Neuronal stem cell (in vitro differentiated cells): ENCODE measurements around the gene SETD1A.
A peak's percentile ranks its signal among the peaks of the same experiment; 100 is the strongest.

Source experiments
- DNase-seq: peaks from one replicate; pipeline ENCODE4 v3.0.0-alpha.2; 2013; ENCODE audit warnings: low spot score
- H2AFZ ChIP-seq: one replicate; pipeline ENCODE4 v1.6.1; 2013; ENCODE audit warnings: mild to moderate bottlenecking, low read length, inconsistent platforms
- H2AK5ac ChIP-seq: 2 replicates; pipeline ENCODE4 v1.6.1; 2013; ENCODE audit warnings: low read depth, mild to moderate bottlenecking, inconsistent platforms, low read length, moderate library complexity, mixed read lengths
- H2BK120ac ChIP-seq: 2 replicates; pipeline ENCODE4 v1.6.1; 2013; ENCODE audit warnings: low read depth, mild to moderate bottlenecking, inconsistent platforms, low read length, moderate library complexity, mixed read lengths
- H2BK12ac ChIP-seq: one replicate; pipeline ENCODE4 v1.6.1; 2013; ENCODE audit warnings: low read length, inconsistent platforms
- H2BK15ac ChIP-seq: 2 replicates; pipeline ENCODE4 v1.6.1; 2013; ENCODE audit warnings: mild to moderate bottlenecking, low read length, inconsistent platforms, mixed read lengths
- H2BK5ac ChIP-seq: one replicate; pipeline ENCODE4 v1.6.1; 2013; ENCODE audit warnings: inconsistent platforms, mild to moderate bottlenecking, low read length, moderate library complexity
- H3K14ac ChIP-seq: one replicate; pipeline ENCODE4 v1.6.1; 2013; ENCODE audit warnings: low read length, inconsistent platforms
- H3K18ac ChIP-seq: 2 replicates; pipeline ENCODE4 v1.6.1; 2013; ENCODE audit warnings: low read length, inconsistent platforms
- H3K23ac ChIP-seq: 2 replicates; pipeline ENCODE4 v1.6.1; 2013; ENCODE audit warnings: low read depth, mild to moderate bottlenecking, mixed read lengths, low read length, inconsistent platforms; ENCODE audit not compliant: poor library complexity
- H3K27ac ChIP-seq: replicated peaks from 3 replicates; pipeline ENCODE4 v1.5.1; 2013; ENCODE audit warnings: low read length, inconsistent platforms
- H3K27me3 ChIP-seq, 3 experiments: 2 replicates each; pipeline ENCODE4 v1.6.1; 2013; ENCODE audit warnings: low read length in 3 of 3, mild to moderate bottlenecking in 2 of 3, inconsistent platforms in 1 of 3, low read depth in 1 of 3, mixed read lengths in 1 of 3, moderate library complexity in 1 of 3; ENCODE audit not compliant: control insufficient read depth in 3 of 3, insufficient read depth in 3 of 3
- H3K36me3 ChIP-seq, 2 donors: replicated peaks in 1 of 2; 2 replicates each; pipeline ENCODE4 v1.6.1; 2013; ENCODE audit warnings: low read length in 2 of 2; ENCODE audit not compliant: control insufficient read depth in 2 of 2, insufficient read depth in 2 of 2
- H3K4ac ChIP-seq: 2 replicates; pipeline ENCODE4 v1.6.1; 2013; ENCODE audit warnings: inconsistent platforms, mild to moderate bottlenecking, low read length, moderate library complexity
- H3K4me1 ChIP-seq, 2 donors: 1 replicate in 1 of 2; 2 replicates in 1 of 2; pipeline ENCODE4 v1.6.1; 2013; ENCODE audit warnings: low read length in 2 of 2, low read depth in 1 of 2; ENCODE audit not compliant: control insufficient read depth in 2 of 2, insufficient read depth in 1 of 2
- H3K4me2 ChIP-seq: one replicate; pipeline ENCODE4 v1.6.1; 2013; ENCODE audit warnings: mild to moderate bottlenecking, low read length, inconsistent platforms; ENCODE audit not compliant: insufficient read depth, poor library complexity, severe bottlenecking
- H3K4me3 ChIP-seq, 2 donors: 2 replicates each; pipeline ENCODE4 v1.5.1; 2013; ENCODE audit warnings: low read length in 2 of 2, mild to moderate bottlenecking in 2 of 2, inconsistent platforms in 1 of 2, moderate library complexity in 1 of 2
- H3K79me1 ChIP-seq: one replicate; pipeline ENCODE4 v1.6.1; 2013; ENCODE audit warnings: low read depth, mild to moderate bottlenecking, inconsistent platforms, low read length, moderate library complexity
- H3K9ac ChIP-seq: one replicate; pipeline ENCODE4 v1.6.1; 2013; ENCODE audit warnings: mild to moderate bottlenecking, low read depth, low read length, inconsistent platforms; ENCODE audit not compliant: poor library complexity
- H3K9me3 ChIP-seq, 2 donors: replicated peaks in 1 of 2; 2 replicates each; pipeline versions ENCODE3 to v1.6.1; 2013; ENCODE audit warnings: low read length in 2 of 2, mild to moderate bottlenecking in 2 of 2, inconsistent platforms in 1 of 2, low read depth in 1 of 2, mixed read lengths in 1 of 2, moderate library complexity in 1 of 2; ENCODE audit not compliant: control insufficient read depth in 2 of 2, insufficient read depth in 1 of 2
- H4K8ac ChIP-seq: one replicate; pipeline ENCODE4 v1.6.1; 2013; ENCODE audit warnings: low read depth, mild to moderate bottlenecking, inconsistent platforms, low read length, moderate library complexity
- H4K91ac ChIP-seq: one replicate; pipeline ENCODE4 v1.6.1; 2013; ENCODE audit warnings: low read length, low read depth, mild to moderate bottlenecking, inconsistent platforms; ENCODE audit not compliant: poor library complexity
- WGBS, 2 donors: extraction: QIAGEN DNeasy Blood & Tissue Kit; methylation state at CpG; one replicate each; pipeline ENCODE4 v1.1.7; 2013; ENCODE audit warnings: missing lambda C conversion rate in 2 of 2, mixed read lengths in 1 of 2; ENCODE audit not compliant: insufficient read length in 2 of 2, insufficient replicate concordance in 1 of 2; ENCODE audit errors: extremely low coverage in 2 of 2; 5-methylcytosine and 5-hydroxymethylcytosine counted together

Gene SETD1A

DNA sequence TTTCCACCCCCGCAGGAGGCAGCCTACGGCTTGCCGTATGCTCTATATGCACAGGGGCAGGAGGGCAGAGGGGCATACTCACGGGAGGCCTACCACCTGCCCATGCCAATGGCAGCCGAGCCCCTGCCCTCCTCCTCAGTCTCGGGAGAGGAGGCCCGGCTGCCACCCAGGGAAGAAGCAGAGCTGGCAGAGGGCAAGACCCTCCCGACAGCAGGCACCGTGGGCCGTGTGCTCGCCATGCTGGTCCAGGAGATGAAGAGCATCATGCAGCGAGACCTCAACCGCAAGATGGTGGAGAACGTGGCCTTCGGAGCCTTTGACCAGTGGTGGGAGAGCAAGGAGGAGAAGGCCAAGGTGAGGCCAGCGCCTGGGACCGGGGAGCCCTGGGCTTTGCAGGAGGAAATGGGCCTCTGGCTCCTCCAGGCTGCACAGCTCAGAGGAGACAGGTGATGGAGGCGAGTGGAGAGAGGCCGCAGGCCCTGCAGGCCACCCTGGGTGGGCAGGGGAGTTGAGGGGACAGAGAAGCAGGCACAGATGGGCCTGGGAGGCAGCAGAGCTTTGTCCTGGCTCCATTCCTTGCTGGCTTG is 8.6 kb downstream of the SETD1A start:
- peaks cover 67 to 93% of the 10 kb centered on the region in 2 donors for H3K36me3 ChIP-seq
- no peak overlapping the region for H2AK5ac ChIP-seq
- no peak for DNase-seq

DNA sequence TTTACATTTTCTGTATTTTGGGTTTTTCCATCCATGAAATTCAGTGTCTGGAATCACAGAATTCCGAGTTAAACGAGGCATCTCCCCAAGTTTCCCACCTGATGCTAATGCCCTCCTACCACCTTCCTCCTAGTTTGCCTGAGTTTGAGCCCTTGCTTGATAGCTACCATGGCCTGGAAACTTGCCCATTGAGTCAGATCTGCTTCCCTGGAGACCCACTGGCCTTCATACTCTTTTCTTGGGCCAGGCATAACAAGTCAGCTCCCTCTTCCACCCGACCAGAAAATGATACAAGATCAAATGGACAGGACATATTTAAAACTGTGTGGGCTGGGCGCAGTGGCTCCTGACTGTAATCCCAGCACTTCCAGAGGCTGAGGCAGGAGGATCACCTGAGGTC is 10.2 kb downstream of the SETD1A start:
- Histone ChIP-seq H3K4ac (no peak overlapping the region), H2BK15ac (no peak overlapping the region), H3K27me3 (no peaks in the 10 kb centered on the region), H3K23ac (no peak overlapping the region), H3K27ac (no peak overlapping the region), H2AFZ (no peak overlapping the region), H3K9me3 (no peaks in the 10 kb centered on the region), H3K4me2 (no peak overlapping the region), H3K36me3 (peaks cover 66 to 93% of the 10 kb centered on the region in 2 donors), H2BK5ac (no peak overlapping the region), H3K79me1 (peaks cover 2% of the 10 kb centered on the region), H4K91ac (no peak overlapping the region), H3K18ac (no peak overlapping the region), H3K4me3 (no peak overlapping the region), H2BK120ac (no peak overlapping the region), H3K4me1 (no peaks in the 10 kb centered on the region), H3K9ac (no peak overlapping the region), H4K8ac (no peak overlapping the region), H3K14ac (no peak overlapping the region), H2AK5ac (no peak overlapping the region), H2BK12ac (no peak overlapping the region)
- WGBS, 2 donors, result no CpG with 5 or more reads among the region's 4 CpGs
- DNase-seq, result no peak

More for the DNA sequence above, 8.6 kb downstream of the SETD1A start:
- Histone ChIP-seq H3K27me3 (no peaks in the 10 kb centered on the region), H3K4me2 (no peak overlapping the region), H2BK5ac (peak overlapping the region; percentile 90), H2BK12ac (no peak overlapping the region), H4K91ac (no peak overlapping the region), H3K23ac (peak overlapping the region; percentile 43), H2BK120ac (no peak overlapping the region), H3K9ac (no peak overlapping the region), H4K8ac (no peak overlapping the region), H3K4ac (no peak overlapping the region), H3K4me1 (no peaks in the 10 kb centered on the region), H2AFZ (no peak overlapping the region), H3K18ac (no peak overlapping the region), H2BK15ac (no peak overlapping the region), H3K27ac (no peak overlapping the region), H3K79me1 (peaks cover 2% of the 10 kb centered on the region), H3K4me3 (peak overlapping the region in 1 of 2 donors; percentile 50), H3K14ac (no peak overlapping the region), H3K9me3 (no peaks in the 10 kb centered on the region)
- whole genome bisulfite sequencing, 2 donors, result no CpG with 5 or more reads among the region's 19 CpGs

DNA sequence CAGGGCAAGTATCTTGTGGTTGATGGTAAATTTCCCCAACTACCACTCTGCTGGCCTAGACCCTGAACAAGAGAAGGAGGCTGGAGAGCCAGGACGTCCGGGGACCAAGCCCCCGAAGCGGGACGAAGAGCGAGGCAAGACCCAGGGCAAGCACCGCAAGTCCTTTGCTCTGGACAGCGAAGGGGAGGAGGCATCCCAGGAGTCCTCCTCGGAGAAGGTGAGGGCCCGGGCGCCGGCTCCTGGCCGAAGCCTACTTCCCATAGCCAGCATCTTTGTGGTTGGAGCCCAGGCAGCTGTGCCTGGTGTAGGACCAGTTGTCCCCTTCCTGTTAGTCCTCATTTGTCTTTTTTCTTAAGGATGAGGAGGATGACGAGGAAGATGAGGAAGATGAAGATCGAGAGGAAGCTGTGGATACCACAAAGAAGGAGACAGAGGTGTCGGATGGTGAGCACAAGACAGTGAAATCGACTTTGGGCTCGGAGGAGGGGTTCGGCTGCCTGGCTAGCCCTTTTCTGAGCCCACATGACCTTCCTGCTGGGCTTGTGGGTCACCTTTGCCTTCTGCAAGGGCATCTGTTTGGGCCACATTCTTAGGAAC is 11.8 kb downstream of the SETD1A start:
- no peak overlapping the region for H3K4me3 ChIP-seq
- H4K8ac ChIP-seq, result no peak overlapping the region
- peaks cover 2% of the 10 kb centered on the region for H3K79me1 ChIP-seq
- no peak for DNase-seq
- H2BK15ac ChIP-seq, result no peak overlapping the region
- H2BK120ac ChIP-seq, result no peak overlapping the region
- WGBS, 2 donors, result no CpG with 5 or more reads among the region's 19 CpGs
- no peak overlapping the region for H2AK5ac ChIP-seq
- no peak overlapping the region for H3K9ac ChIP-seq
- H2BK12ac ChIP-seq, result no peak overlapping the region
- H3K4me1 ChIP-seq, result no peaks in the 10 kb centered on the region
- H3K4ac ChIP-seq, result no peak overlapping the region
- H3K4me2 ChIP-seq, result no peak overlapping the region
- no peak overlapping the region for H4K91ac ChIP-seq
- H2BK5ac ChIP-seq, result no peak overlapping the region
- no peak overlapping the region for H2AFZ ChIP-seq
- H3K27me3 ChIP-seq, result no peaks in the 10 kb centered on the region
- no peaks in the 10 kb centered on the region for H3K9me3 ChIP-seq
- peaks cover 71 to 93% of the 10 kb centered on the region in 2 donors for H3K36me3 ChIP-seq
- H3K14ac ChIP-seq, result no peak overlapping the region
- H3K23ac ChIP-seq, result no peak overlapping the region
- H3K27ac ChIP-seq, result no peak overlapping the region
- H3K18ac ChIP-seq, result no peak overlapping the region

- DNase-seq, result no peak
- Histone ChIP-seq H3K4ac (no peak overlapping the region), H2AK5ac (no peak overlapping the region), H3K4me3 (no peak overlapping the region), H3K79me1 (no peaks in the 10 kb centered on the region), H2BK12ac (no peak overlapping the region), H3K23ac (no peak overlapping the region), H3K36me3 (peaks cover 65 to 94% of the 10 kb centered on the region in 2 donors), H3K14ac (no peak overlapping the region), H2BK120ac (no peak overlapping the region), H2BK15ac (no peak overlapping the region), H3K4me1 (no peaks in the 10 kb centered on the region), H3K9me3 (no peaks in the 10 kb centered on the region), H3K27me3 (no peaks in the 10 kb centered on the region), H2AFZ (no peak overlapping the region), H3K18ac (no peak overlapping the region), H2BK5ac (no peak overlapping the region), H3K9ac (no peak overlapping the region), H3K27ac (no peak overlapping the region), H4K8ac (no peak overlapping the region), H3K4me2 (no peak overlapping the region), H4K91ac (no peak overlapping the region)
- no CpG with 5 or more reads among the region's 14 CpGs for WGBS, 2 donors
Observed at GRCh38 chr16:30971298-30971697, 13.7 kb downstream of the SETD1A start.
